GM23338 (cell line): Measurements from ENCODE around the gene ERMN.

ENCODE experiments used
- CTCF ChIP-seq, 2 experiments: fragments of 200-600 bp in 1 of 2; sonication (generic) in 1 of 2; conservative IDR thresholded peaks; 2 replicates each; pipeline versions ENCODE4 v1.5.1 to v1.6.1; 2016 to 2017; ENCODE audit warnings: antibody characterized with exemption in 2 of 2, low read depth in 2 of 2, mild to moderate bottlenecking in 2 of 2, moderate library complexity in 1 of 2
- EZH2 ChIP-seq: fragments of 200-600 bp; sonication (generic); IDR thresholded peaks from one replicate; pipeline ENCODE4 v1.8.0; 2017; ENCODE audit warnings: antibody characterized with exemption, mild to moderate bottlenecking, low read depth; ENCODE audit not compliant: unreplicated experiment
- EZH2phosphoT487 ChIP-seq: fragments of 200-600 bp; sonication (generic); IDR thresholded peaks from one replicate; pipeline ENCODE4 v1.8.1; 2018; ENCODE audit warnings: antibody characterized with exemption; ENCODE audit not compliant: unreplicated experiment
- JUNB ChIP-seq: IDR thresholded peaks from one replicate; pipeline ENCODE4 v1.6.1; 2016; ENCODE audit warnings: antibody characterized with exemption; ENCODE audit not compliant: unreplicated experiment
- POLR2AphosphoS5 ChIP-seq: IDR thresholded peaks from 2 replicates; pipeline ENCODE4 v1.6.1; 2016; ENCODE audit warnings: antibody characterized with exemption, low read depth
- TF ChIP-seq, protein P1 (sequence below): IDR thresholded peaks from one replicate; pipeline ENCODE4 v1.6.1; 2018; ENCODE audit warnings: antibody characterized with exemption; ENCODE audit not compliant: unreplicated experiment

DNA sequence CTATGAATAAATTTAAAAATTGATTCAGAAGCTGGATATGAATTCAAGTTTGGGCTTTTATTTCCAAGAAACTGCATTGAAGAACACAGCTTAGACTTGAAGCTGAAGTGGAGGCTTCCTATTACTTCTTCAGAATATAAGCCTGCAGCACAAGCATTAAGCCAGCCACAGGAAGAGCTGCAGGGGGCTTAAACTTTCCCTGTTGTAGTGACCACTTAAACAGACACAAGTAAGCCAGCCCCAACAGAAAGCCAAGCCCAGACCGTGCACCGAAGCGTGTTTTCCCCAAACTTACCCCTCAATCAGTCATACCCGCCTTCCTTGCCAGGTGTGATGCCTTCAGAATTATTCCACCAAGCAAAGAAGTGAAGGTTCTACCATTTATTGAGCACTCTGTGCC lies 28.7 kb downstream of the ERMN start:
- TF ChIP-seq CTCF (conservative IDR thresholded peaks at IDR 0.05; ENCODE audit: low read depth in 2 of 2), result no peak
- TF ChIP-seq EZH2phosphoT487, result no peak
- TF ChIP-seq EZH2, result no peak
- TF ChIP-seq POLR2AphosphoS5, result no peak
- TF ChIP-seq, protein P1, sequence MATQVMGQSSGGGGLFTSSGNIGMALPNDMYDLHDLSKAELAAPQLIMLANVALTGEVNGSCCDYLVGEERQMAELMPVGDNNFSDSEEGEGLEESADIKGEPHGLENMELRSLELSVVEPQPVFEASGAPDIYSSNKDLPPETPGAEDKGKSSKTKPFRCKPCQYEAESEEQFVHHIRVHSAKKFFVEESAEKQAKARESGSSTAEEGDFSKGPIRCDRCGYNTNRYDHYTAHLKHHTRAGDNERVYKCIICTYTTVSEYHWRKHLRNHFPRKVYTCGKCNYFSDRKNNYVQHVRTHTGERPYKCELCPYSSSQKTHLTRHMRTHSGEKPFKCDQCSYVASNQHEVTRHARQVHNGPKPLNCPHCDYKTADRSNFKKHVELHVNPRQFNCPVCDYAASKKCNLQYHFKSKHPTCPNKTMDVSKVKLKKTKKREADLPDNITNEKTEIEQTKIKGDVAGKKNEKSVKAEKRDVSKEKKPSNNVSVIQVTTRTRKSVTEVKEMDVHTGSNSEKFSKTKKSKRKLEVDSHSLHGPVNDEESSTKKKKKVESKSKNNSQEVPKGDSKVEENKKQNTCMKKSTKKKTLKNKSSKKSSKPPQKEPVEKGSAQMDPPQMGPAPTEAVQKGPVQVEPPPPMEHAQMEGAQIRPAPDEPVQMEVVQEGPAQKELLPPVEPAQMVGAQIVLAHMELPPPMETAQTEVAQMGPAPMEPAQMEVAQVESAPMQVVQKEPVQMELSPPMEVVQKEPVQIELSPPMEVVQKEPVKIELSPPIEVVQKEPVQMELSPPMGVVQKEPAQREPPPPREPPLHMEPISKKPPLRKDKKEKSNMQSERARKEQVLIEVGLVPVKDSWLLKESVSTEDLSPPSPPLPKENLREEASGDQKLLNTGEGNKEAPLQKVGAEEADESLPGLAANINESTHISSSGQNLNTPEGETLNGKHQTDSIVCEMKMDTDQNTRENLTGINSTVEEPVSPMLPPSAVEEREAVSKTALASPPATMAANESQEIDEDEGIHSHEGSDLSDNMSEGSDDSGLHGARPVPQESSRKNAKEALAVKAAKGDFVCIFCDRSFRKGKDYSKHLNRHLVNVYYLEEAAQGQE, result no peak
- no peak for TF ChIP-seq JUNB
